Glutamatergic neuron (in vitro differentiated cells): ENCODE results near the gene ZNF683. TPM values are rescaled to one million over a fixed set of nuclear protein-coding genes. Genes with fewer than 3 reads are reported as not detected.

Source experiments
- DNase-seq: peaks from one replicate; pipeline ENCODE4 v3.0.0; 2022
- H3K27ac Mint-ChIP-seq: one replicate; pipeline ENCODE4 v1.8.0; 2020; ENCODE audit warnings: mild to moderate bottlenecking, mixed read lengths, inconsistent platforms; ENCODE audit not compliant: unreplicated experiment
- H3K27me3 Mint-ChIP-seq: one replicate; pipeline ENCODE4 v1.8.0; 2020; ENCODE audit warnings: mild to moderate bottlenecking, moderate library complexity, mixed read lengths, inconsistent platforms; ENCODE audit not compliant: unreplicated experiment
- H3K36me3 Mint-ChIP-seq: one replicate; pipeline ENCODE4 v1.8.0; 2020; ENCODE audit warnings: mild to moderate bottlenecking, mixed read lengths, inconsistent platforms; ENCODE audit not compliant: unreplicated experiment
- H3K4me1 Mint-ChIP-seq: one replicate; pipeline ENCODE4 v1.8.0; 2020; ENCODE audit warnings: mild to moderate bottlenecking, low read depth, mixed read lengths, inconsistent platforms; ENCODE audit not compliant: unreplicated experiment
- H3K4me3 Mint-ChIP-seq: one replicate; pipeline ENCODE4 v1.8.0; 2020; ENCODE audit warnings: mild to moderate bottlenecking, mixed read lengths, inconsistent platforms; ENCODE audit not compliant: unreplicated experiment
- H3K9me3 Mint-ChIP-seq: one replicate; pipeline ENCODE4 v1.8.0; 2020; ENCODE audit warnings: mild to moderate bottlenecking, moderate library complexity, mixed read lengths, inconsistent platforms; ENCODE audit not compliant: unreplicated experiment
- total RNA-seq: library from RNA; stranded (reverse); fragmentation: NEBNext Ultra II Directional; extraction: Animal tissue kit (Norgen Biotek cat#: 25700); gene quantifications from one replicate; pipeline ENCODE4 v1.2.1, GENCODE V29; 2021; ENCODE audit not compliant: unreplicated experiment
- TF ChIP-seq, protein P1 (sequence below): fragments of 200-600 bp; sonication (generic); IDR thresholded peaks from one replicate; pipeline ENCODE4 v1.5.0; 2021; ENCODE audit not compliant: partially characterized antibody, unreplicated experiment

ZNF683 gene
- total RNA-seq, 1 donor from 2014 or later = not detected

- Mint-ChIP-seq H3K27ac (peak overlapping the region; percentile 95), H3K4me3 (peak overlapping the region; percentile 90), H3K36me3 (no peaks in the 10 kb centered on the region), H3K4me1 (peaks cover 17% of the 10 kb centered on the region), H3K27me3 (peaks cover 5% of the 10 kb centered on the region), H3K9me3 (peaks cover 7% of the 10 kb centered on the region)
- TF ChIP-seq, protein P1, sequence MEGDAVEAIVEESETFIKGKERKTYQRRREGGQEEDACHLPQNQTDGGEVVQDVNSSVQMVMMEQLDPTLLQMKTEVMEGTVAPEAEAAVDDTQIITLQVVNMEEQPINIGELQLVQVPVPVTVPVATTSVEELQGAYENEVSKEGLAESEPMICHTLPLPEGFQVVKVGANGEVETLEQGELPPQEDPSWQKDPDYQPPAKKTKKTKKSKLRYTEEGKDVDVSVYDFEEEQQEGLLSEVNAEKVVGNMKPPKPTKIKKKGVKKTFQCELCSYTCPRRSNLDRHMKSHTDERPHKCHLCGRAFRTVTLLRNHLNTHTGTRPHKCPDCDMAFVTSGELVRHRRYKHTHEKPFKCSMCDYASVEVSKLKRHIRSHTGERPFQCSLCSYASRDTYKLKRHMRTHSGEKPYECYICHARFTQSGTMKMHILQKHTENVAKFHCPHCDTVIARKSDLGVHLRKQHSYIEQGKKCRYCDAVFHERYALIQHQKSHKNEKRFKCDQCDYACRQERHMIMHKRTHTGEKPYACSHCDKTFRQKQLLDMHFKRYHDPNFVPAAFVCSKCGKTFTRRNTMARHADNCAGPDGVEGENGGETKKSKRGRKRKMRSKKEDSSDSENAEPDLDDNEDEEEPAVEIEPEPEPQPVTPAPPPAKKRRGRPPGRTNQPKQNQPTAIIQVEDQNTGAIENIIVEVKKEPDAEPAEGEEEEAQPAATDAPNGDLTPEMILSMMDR = no peak
- no peak for DNase-seq
These were observed 36.1 kb upstream of the ZNF683 start for GRCh38 chr1:26408604-26409003.

GRCh38 chr1:26405281-26405915, 32.8 kb upstream of the ZNF683 start:
- TF ChIP-seq, protein P1 = no peak
- H3K4me3 Mint-ChIP-seq = no peak overlapping the region
- H3K4me1 Mint-ChIP-seq = peaks cover 6% of the 10 kb centered on the region

DNA sequence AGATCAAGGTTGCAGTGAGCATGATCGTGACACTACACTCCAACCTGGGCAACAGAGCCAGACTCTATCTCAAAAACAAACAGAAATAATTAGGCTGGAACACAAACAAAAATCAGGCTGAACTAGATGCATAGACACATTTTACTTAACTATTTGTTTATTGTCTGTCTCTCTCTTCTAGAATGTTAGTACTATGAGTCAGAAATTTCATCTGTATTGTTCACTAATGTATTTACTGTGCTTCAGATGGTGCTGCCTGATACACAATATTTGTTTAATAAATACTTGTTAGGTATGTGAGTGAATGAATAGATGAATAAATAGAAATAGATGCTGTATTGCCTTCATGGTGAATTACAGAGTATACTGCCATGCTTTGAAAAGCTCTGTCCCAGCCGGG, 32.1 kb upstream of the ZNF683 start:
- no peak overlapping the region for H3K27ac Mint-ChIP-seq
- TF ChIP-seq, protein P1 = no peak
- no peak for DNase-seq
- H3K9me3 Mint-ChIP-seq = peaks cover 4% of the 10 kb centered on the region
- peaks cover 2% of the 10 kb centered on the region for H3K27me3 Mint-ChIP-seq
- no peak overlapping the region for H3K4me3 Mint-ChIP-seq
- peaks cover 4% of the 10 kb centered on the region for H3K4me1 Mint-ChIP-seq
- no peaks in the 10 kb centered on the region for H3K36me3 Mint-ChIP-seq

More at GRCh38 chr1:26405281-26405915, 32.8 kb upstream of the ZNF683 start:
- no peak for DNase-seq
- H3K36me3 Mint-ChIP-seq = no peaks in the 10 kb centered on the region
- peaks cover 7% of the 10 kb centered on the region for H3K9me3 Mint-ChIP-seq
- peaks cover 2% of the 10 kb centered on the region for H3K27me3 Mint-ChIP-seq
- no peak overlapping the region for H3K27ac Mint-ChIP-seq

DNA sequence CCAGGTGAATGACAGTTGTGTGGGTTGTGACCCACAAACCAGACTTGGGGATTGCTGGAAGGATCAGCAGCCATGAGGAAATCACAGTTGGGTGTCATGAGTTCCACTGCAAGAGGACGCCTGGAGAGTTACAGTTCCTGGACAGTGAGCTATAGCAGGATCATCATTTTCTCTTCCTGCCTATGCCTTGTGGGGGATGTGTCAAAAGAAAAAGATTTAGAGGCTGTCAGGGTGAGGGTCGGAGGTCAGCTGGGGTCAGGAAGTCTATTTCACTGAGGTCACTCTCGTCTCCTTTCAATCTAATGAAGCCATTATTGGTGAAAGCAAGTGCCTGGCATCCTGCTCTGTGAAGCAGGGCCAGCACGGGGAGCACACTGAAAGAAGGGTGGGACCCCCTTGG, 31.1 kb upstream of the ZNF683 start:
- TF ChIP-seq, protein P1 = no peak
- Mint-ChIP-seq H3K4me3 (no peak overlapping the region), H3K4me1 (no peaks in the 10 kb centered on the region), H3K27ac (no peak overlapping the region), H3K27me3 (peaks cover 2% of the 10 kb centered on the region), H3K9me3 (no peaks in the 10 kb centered on the region), H3K36me3 (no peaks in the 10 kb centered on the region)
- no peak for DNase-seq

DNA sequence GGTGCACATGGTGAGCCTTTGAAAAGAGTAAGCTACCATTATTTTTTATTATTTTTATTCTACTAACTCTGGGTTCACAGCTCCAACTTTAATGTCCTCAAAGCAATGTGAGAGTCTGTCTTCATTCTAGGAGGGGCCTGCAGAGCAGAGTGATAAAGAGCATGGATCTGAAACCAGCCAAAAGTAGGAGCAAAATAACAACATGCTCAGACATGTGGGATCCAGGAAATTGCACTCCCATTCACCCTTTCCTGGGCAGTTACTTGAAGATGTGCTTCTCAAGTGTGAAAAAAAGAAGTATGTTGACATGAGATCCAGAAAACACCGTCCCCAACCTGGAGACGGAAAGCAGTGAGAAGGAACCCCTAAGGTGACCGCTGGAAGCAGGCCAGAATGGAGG, 29.3 kb upstream of the ZNF683 start:
- H3K27ac Mint-ChIP-seq = no peak overlapping the region

More for the DNA sequence above, 29.3 kb upstream of the ZNF683 start:
- DNase-seq = no peak
- no peak overlapping the region for H3K4me3 Mint-ChIP-seq
- TF ChIP-seq, protein P1 = no peak
- no peaks in the 10 kb centered on the region for H3K9me3 Mint-ChIP-seq
- H3K4me1 Mint-ChIP-seq = no peaks in the 10 kb centered on the region
- peaks cover 2% of the 10 kb centered on the region for H3K27me3 Mint-ChIP-seq
- no peaks in the 10 kb centered on the region for H3K36me3 Mint-ChIP-seq
